Measurements from ENCODE around the gene RAB24. TPM values are rescaled to one million over a fixed set of nuclear protein-coding genes. Genes with fewer than 3 reads are reported as not detected.
"Not testable (repeated sequence)": the region's sequence is repeated elsewhere in the genome, so short reads cannot be mapped to it uniquely, and the experiment has no call there.

RAB24 gene
- total RNA-seq, 1 donor from 2014 or later = 14.9 TPM

GRCh38 chr5:177311723-177312648 is 8.5 kb upstream of the RAB24 start, which contains the start of gene MXD3:
MXD3 (minus strand) TSS chr5:177311898; CDS start chr5:177311830, 68 bp downstream.
- peak; percentile 96 for DNase-seq (ENCODE audit: low spot score)

GRCh38 chr5:177311392-177311722 is 7.8 kb upstream of the RAB24 start:
- no peak for DNase-seq (ENCODE audit: low spot score)

- DNase-seq (ENCODE audit: low spot score) = no peak
Measured at GRCh38 chr5:177310757-177311391, 7.4 kb upstream of the RAB24 start.

GRCh38 chr5:177310332-177310731 is 6.8 kb upstream of the RAB24 start:
- DNase-seq (ENCODE audit: low spot score) = no peak

- no peak for DNase-seq (ENCODE audit: low spot score)
Measured at GRCh38 chr5:177309351-177310191, 6.1 kb upstream of the RAB24 start.

- DNase-seq (ENCODE audit: low spot score) = no peak
Measured at GRCh38 chr5:177308740-177309139, 5.2 kb upstream of the RAB24 start.

- no peak for DNase-seq (ENCODE audit: low spot score)
Measured at GRCh38 chr5:177307544-177308363, 4.2 kb upstream of the RAB24 start.

GRCh38 chr5:177306674-177307543 is 3.4 kb upstream of the RAB24 start:
- DNase-seq (ENCODE audit: low spot score) = no peak

- DNase-seq (ENCODE audit: low spot score) = not testable (repeated sequence)
Measured at GRCh38 chr5:177306103-177306640, 2.7 kb upstream of the RAB24 start.

- DNase-seq (ENCODE audit: low spot score) = no peak
Measured at GRCh38 chr5:177304392-177305119, 1.0 kb upstream of the RAB24 start.

GRCh38 chr5:177303925-177304391 is 439 bp upstream of the RAB24 start:
- DNase-seq (ENCODE audit: low spot score) = no peak

GRCh38 chr5:177302354-177303110 is 987 bp downstream of the RAB24 start:
- DNase-seq (ENCODE audit: low spot score) = no peak

- peak; percentile 80 for DNase-seq (ENCODE audit: low spot score)
Measured at GRCh38 chr5:177301503-177302165, 1.9 kb downstream of the RAB24 start.

- no peak for DNase-seq (ENCODE audit: low spot score)
Measured at GRCh38 chr5:177300951-177301350, 2.6 kb downstream of the RAB24 start.

GRCh38 chr5:177300236-177300880 is 3.2 kb downstream of the RAB24 start:
- DNase-seq (ENCODE audit: low spot score) = no peak

- DNase-seq (ENCODE audit: low spot score) = no peak
Measured at GRCh38 chr5:177299697-177300096, 3.8 kb downstream of the RAB24 start.

- no peak for DNase-seq (ENCODE audit: low spot score)
Measured at GRCh38 chr5:177297922-177298321, 5.6 kb downstream of the RAB24 start.
